Peyer's patch (tissue), 4 donors: ENCODE results near the gene CYBA. TPM values are rescaled to one million over a fixed set of nuclear protein-coding genes. Genes with fewer than 3 reads are reported as not detected.

Experiments
- DNase-seq, 3 donors: peaks; one replicate each; pipeline ENCODE4 v3.0.0-alpha.2; 2017 to 2019
- H3K27ac ChIP-seq, 4 donors: fragments of 200-600 bp; sonication (generic); one replicate each; pipeline ENCODE4 v1.5.1; 2016 to 2019
- H3K27me3 ChIP-seq, 2 donors: fragments of 200-600 bp; sonication (generic); one replicate each; pipeline ENCODE4 v1.5.1; 2019
- H3K36me3 ChIP-seq, 3 donors: fragments of 200-600 bp; sonication (generic); one replicate each; pipeline ENCODE4 v1.5.1; 2016 to 2019
- H3K4me1 ChIP-seq, 4 donors: fragments of 200-600 bp; sonication (generic); one replicate each; pipeline ENCODE4 v1.5.1; 2016 to 2019
- H3K4me3 ChIP-seq, 4 donors: fragments of 200-600 bp; sonication (generic); 1 replicate in 3 of 4; 2 replicates in 1 of 4; pipeline ENCODE4 v1.5.1; 2016 to 2019; ENCODE audit warnings: mild to moderate bottlenecking in 1 of 4
- H3K9me3 ChIP-seq, 4 donors: fragments of 200-600 bp; sonication (generic); one replicate each; pipeline ENCODE4 v1.5.1; 2016 to 2019; ENCODE audit warnings: mild to moderate bottlenecking in 1 of 4
- POLR2A ChIP-seq, 2 donors: fragments of 450-650 bp; IDR thresholded peaks; one replicate each; pipeline ENCODE4 v1.5.1; 2017; ENCODE audit warnings: antibody characterized with exemption in 2 of 2, mild to moderate bottlenecking in 2 of 2, moderate library complexity in 2 of 2
- total RNA-seq, 4 donors: library from RNA; depleted of rRNA; stranded (reverse); fragments of >200 nt; gene quantifications; one replicate each; pipeline ENCODE4 v1.1.0, GENCODE V29; 2016
- TF ChIP-seq, protein P1 (sequence below), 6 experiments: fragments of 450-650 bp in 4 of 6; fragments of 200-600 bp in 2 of 6; sonication (generic) in 1 of 6; IDR thresholded peaks; one replicate each; pipeline ENCODE4 v1.5.1; 2017 to 2019; ENCODE audit warnings: antibody characterized with exemption in 6 of 6, mild to moderate bottlenecking in 3 of 6, moderate library complexity in 1 of 6

CYBA gene
- total RNA-seq, 4 donors from 2014 or later, result 131 to 162 (median 141) TPM

DNA sequence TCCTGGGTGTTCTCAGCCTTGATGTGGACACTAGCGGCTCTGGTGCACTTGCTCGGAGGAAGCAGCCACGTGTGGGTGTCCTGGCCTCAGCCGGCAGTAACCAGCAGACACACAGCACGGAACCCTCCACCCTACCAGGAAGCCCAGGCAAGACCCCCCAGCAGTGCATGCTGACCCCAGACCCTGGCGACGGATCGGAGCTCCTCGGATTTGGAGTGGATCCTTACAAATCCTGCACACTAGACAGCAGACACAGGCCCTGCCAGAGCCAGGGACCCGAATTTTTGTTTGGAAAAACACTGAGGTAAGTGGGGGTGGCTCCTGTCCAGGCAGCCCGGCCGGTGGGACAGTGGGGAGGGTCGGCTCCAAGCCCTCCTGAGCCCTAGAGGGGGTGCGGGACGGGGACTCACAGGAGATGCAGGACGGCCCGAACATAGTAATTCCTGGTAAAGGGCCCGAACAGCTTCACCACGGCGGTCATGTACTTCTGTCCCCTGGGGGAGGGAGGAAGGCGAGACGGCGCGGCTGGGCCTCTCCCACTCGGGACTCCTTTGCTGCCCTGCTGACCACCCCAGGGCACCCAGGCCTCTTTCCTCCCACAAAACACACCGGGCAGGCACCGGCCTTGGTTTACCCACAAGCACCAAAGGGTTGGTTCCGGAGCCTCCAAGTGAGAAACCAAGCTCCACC, 4.4 kb downstream of the CYBA start:
- Histone ChIP-seq H3K36me3 (peaks cover 0 to 14% (median 0%) of the 10 kb centered on the region in 3 donors), H3K4me1 (peaks cover 0 to 32% (median 18%) of the 10 kb centered on the region in 4 donors)
- DNase-seq, result no peak

DNA sequence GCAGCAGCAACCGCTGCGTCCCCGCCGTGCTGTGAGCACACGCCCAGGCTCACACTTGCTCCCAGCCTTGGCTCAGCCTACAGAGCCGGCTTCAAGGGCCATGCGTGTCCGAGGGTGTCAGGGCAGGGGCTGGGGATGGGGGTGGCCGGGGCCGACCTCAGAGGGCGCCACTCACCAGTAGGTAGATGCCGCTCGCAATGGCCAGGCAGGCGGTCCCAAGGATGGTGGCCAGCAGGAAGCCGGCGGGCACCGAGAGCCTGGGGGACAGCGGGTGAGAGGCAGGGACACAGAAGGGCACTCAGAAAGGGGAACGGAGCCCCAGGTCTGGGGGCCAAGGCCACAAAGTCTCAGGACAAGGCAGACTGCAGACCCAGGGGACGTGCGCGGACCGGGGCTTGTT, 4.9 kb downstream of the CYBA start:
- Histone ChIP-seq H3K27me3 (no peaks in the 10 kb centered on the region), H3K4me3 (no peak overlapping the region), H3K4me1 (peaks cover 0 to 37% (median 13%) of the 10 kb centered on the region in 4 donors), H3K9me3 (no peaks in the 10 kb centered on the region), H3K36me3 (peaks cover 0 to 14% (median 0%) of the 10 kb centered on the region in 3 donors), H3K27ac (no peak overlapping the region)
- TF ChIP-seq POLR2A (IDR thresholded peaks at IDR 0.05), result no peak
- TF ChIP-seq, protein P1, sequence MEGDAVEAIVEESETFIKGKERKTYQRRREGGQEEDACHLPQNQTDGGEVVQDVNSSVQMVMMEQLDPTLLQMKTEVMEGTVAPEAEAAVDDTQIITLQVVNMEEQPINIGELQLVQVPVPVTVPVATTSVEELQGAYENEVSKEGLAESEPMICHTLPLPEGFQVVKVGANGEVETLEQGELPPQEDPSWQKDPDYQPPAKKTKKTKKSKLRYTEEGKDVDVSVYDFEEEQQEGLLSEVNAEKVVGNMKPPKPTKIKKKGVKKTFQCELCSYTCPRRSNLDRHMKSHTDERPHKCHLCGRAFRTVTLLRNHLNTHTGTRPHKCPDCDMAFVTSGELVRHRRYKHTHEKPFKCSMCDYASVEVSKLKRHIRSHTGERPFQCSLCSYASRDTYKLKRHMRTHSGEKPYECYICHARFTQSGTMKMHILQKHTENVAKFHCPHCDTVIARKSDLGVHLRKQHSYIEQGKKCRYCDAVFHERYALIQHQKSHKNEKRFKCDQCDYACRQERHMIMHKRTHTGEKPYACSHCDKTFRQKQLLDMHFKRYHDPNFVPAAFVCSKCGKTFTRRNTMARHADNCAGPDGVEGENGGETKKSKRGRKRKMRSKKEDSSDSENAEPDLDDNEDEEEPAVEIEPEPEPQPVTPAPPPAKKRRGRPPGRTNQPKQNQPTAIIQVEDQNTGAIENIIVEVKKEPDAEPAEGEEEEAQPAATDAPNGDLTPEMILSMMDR (IDR thresholded peaks at IDR 0.05), result no peak
- no peak for DNase-seq

More for the DNA sequence above, 4.4 kb downstream of the CYBA start:
- no peak overlapping the region for H3K4me3 ChIP-seq
- no peaks in the 10 kb centered on the region for H3K9me3 ChIP-seq
- H3K27me3 ChIP-seq, result no peaks in the 10 kb centered on the region
- no peak overlapping the region for H3K27ac ChIP-seq
- no peak for TF ChIP-seq POLR2A (IDR thresholded peaks at IDR 0.05)
- TF ChIP-seq, protein P1 (IDR thresholded peaks at IDR 0.05), result no peak

DNA sequence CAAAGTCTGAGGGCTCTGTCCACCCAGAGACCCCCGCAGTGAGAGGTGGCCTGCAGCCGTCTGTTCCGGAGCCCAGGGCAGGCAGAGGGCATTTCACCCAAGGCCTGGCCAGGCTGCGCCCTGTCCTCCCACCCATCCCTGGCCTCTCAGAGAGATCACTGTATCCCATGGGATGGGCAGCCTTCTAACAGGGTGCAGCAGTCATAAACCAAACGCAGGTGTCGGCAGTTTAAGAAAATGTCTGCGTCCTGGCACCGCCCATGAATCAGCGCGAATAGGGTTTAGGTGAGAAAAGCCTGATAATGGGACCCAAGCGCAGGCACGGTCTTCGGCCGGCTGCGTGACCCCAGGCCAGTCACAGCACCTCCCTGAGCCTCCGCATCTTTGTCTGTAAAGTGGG, 5.4 kb downstream of the CYBA start:
- TF ChIP-seq POLR2A (IDR thresholded peaks at IDR 0.05), result no peak
- TF ChIP-seq, protein P1 (IDR thresholded peaks at IDR 0.05), result no peak
- Histone ChIP-seq H3K4me3 (no peak overlapping the region), H3K27ac (no peak overlapping the region), H3K36me3 (peaks cover 0 to 14% (median 0%) of the 10 kb centered on the region in 3 donors), H3K9me3 (no peaks in the 10 kb centered on the region), H3K4me1 (peaks cover 0 to 42% (median 14%) of the 10 kb centered on the region in 4 donors), H3K27me3 (no peaks in the 10 kb centered on the region)
- no peak for DNase-seq

DNA sequence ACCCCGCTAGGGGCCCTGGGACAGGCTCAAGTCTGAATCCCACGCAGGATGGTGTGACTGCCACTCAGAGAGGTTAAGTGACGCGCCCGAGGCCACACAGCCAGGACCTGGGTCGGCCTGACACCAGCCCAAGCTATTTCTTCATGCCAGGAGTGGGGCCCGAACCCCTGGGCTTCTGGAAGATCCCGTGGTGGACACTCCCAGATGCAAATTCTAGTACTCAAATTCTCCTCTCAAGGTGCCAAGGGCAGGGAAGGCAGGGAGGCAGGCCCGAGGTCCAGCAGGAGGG, 7.3 kb downstream of the CYBA start:
- H3K9me3 ChIP-seq, result no peaks in the 10 kb centered on the region

DNA sequence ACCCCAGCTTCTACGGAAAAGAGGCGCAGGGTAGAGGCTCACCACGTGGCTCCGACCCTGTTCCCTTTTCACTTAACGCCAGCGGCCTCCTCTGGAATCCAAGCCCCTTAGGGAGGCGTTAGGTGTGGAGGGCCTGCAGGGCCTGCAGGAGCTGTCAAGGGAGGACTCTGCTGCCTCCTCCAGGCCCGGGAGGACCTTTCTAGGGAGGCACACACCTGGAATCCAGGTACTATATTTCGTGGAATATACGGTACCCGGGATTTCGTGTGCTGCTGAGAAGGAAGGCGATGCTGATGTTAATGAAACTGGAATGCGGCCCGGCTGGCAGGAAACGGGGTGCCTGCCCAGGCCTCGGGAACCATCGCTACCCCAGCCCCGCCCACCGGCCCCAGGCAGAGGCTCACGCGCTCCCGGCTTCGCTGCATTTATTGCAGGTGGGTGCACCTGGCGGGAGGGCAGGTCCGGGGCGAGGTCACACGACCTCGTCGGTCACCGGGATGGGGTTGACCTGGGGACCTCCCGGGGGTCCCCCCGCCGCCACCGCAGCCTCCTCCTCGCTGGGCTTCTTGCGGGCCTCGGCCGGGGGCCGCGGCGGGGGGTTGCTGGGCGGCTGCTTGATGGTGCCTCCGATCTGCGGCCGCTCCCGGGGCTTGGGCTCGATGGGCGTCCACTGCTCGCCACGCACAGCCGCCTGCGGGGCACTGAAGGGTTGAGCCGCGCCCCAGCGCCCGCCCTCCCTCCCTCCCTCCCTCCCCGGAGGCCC, 7.8 kb downstream of the CYBA start:
- no peaks in the 10 kb centered on the region for H3K9me3 ChIP-seq
- DNase-seq, result no peak
- H3K27me3 ChIP-seq, result no peaks in the 10 kb centered on the region
- no peak for TF ChIP-seq POLR2A (IDR thresholded peaks at IDR 0.05)
- TF ChIP-seq, protein P1 (IDR thresholded peaks at IDR 0.05), result no peak
- no peak overlapping the region for H3K27ac ChIP-seq
- H3K36me3 ChIP-seq, result peaks cover 0 to 14% (median 0%) of the 10 kb centered on the region in 3 donors
- H3K4me3 ChIP-seq, result no peak overlapping the region
- H3K4me1 ChIP-seq, result peaks cover 0 to 50% (median 18%) of the 10 kb centered on the region in 4 donors

More for the DNA sequence above, 7.3 kb downstream of the CYBA start:
- TF ChIP-seq, protein P1 (IDR thresholded peaks at IDR 0.05), result no peak
- no peak for TF ChIP-seq POLR2A (IDR thresholded peaks at IDR 0.05)
- no peak for DNase-seq
- Histone ChIP-seq H3K4me3 (no peak overlapping the region), H3K4me1 (peaks cover 0 to 48% (median 15%) of the 10 kb centered on the region in 4 donors), H3K27ac (no peak overlapping the region), H3K36me3 (peaks cover 0 to 14% (median 0%) of the 10 kb centered on the region in 3 donors), H3K27me3 (no peaks in the 10 kb centered on the region)
